Stimulated activated CD8-positive, alpha-beta memory T cell treated with anti-CD3 and anti-CD28 coated beads, Interleukin-7, amount 100 ng/mL, for 24 hours (primary cell): Measurements from ENCODE around the gene ZNF33A.
"Not testable (repeated sequence)": the region's sequence is repeated elsewhere in the genome, so short reads cannot be mapped to it uniquely, and the experiment has no call there.

Experiments
- DNase-seq: peaks from one replicate; pipeline ENCODE4 v3.0.0-alpha.2; 2020; ENCODE audit warnings: low read depth

Gene ZNF33A

DNA sequence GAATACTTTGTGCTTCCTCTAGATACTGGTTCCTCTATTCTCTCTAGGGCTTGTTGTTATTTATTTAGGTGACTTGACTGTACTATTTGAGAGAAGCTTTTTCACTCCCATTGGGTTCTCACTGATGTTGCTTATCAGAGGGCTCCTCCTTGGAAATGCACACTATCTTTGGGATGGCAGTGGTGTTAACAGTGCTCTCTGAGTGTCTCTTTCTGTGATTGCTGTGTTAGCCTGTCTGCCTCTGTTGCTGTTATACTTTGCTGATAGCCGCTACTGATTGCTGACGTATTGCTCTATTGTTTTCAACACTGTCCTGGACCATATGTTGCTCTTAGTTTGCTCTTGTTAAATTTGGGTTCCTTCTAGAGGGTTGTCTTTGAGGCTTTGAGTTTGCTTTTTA is 34.7 kb downstream of the ZNF33A start:
- DNase-seq = no peak

DNA sequence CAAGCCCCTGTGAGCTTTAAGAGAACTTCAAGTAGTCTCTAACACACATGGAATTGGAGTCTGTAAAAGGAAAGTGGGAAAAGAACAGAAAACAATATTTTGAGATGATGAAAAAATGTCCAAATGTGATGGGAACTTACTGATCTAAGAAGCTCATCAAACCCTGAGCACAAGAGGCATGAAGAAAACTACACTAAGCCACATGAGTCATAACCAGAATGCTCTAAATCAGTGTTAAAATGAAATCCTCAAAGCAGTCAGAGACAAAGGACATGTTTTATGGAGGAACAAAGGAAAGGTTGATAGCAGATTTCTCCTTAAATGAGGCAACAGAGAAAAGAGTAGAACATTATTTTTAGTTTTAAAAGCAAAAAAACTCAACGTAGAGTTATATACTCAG is 37.2 kb downstream of the ZNF33A start:
- no peak for DNase-seq

DNA sequence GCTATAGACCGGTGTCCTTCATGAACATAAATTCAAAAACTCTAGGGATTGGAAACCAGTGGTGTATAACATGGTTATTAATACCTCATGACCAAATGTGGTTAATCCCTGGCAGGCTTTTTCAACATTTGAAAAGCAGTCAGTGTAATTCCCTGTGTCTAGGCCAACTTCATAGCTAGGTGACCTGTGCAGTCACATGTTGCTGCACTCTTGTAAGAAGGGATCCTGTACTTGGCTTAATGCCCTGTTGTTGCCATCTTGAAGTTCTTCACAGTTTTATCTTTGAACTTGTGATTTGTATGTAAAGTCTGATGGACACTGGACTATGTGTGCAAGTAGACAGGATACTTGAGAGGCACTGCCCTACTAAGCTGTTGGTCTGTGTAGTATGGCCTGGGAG is 39.7 kb downstream of the ZNF33A start:
- DNase-seq = no peak

DNA sequence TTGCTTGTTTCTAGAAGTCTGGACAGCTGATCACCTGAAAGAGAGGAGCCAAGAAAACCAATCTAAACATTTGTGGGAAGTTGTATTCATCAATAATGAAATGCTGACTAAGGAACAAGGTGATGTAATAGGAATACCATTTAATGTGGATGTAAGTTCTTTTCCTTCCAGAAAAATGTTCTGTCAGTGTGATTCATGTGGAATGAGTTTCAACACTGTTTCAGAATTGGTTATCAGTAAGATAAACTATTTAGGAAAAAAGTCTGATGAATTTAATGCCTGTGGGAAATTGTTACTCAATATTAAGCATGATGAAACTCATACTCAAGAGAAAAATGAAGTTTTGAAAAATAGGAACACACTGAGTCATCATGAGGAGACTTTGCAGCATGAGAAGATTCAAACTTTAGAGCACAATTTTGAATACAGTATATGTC is 43.9 kb downstream of the ZNF33A start:
- DNase-seq = no peak

DNA sequence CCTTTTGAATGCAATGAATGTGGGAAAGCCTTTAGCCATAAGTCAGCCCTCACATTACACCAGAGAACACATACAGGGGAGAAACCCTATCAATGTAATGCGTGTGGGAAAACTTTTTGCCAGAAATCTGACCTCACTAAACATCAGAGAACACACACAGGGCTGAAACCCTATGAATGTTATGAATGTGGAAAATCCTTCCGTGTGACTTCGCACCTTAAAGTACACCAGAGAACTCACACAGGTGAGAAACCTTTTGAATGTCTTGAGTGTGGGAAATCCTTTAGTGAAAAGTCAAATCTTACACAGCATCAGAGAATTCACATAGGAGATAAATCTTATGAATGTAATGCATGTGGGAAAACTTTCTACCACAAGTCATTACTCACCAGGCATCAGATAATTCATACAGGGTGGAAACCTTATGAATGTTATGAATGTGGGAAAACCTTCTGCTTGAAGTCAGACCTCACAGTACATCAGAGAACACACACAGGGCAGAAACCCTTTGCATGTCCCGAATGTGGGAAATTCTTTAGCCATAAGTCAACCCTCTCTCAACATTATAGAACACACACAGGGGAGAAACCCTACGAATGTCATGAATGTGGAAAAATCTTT is 44.9 kb downstream of the ZNF33A start:
- DNase-seq = not testable (repeated sequence)

DNA sequence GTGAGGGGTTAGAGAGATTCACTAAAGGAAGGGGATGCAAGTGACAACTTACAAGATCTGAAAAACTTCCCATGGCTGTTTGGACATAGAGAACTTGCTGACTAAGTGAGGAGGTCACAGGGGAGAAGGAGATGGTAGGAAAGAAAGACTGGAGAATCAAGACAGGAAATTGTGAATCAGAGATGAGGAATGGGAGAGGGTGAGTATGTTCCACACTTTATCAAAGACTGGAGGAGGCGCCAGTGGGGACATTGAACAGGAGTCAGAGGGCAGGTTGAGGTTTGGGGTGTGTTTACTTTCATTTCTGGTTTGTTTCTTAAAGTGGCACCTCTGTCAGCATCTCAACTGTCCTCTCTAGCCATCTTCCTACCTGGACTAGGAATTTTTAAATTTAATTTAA is 59.2 kb downstream of the ZNF33A start:
- not testable (repeated sequence) for DNase-seq

DNA sequence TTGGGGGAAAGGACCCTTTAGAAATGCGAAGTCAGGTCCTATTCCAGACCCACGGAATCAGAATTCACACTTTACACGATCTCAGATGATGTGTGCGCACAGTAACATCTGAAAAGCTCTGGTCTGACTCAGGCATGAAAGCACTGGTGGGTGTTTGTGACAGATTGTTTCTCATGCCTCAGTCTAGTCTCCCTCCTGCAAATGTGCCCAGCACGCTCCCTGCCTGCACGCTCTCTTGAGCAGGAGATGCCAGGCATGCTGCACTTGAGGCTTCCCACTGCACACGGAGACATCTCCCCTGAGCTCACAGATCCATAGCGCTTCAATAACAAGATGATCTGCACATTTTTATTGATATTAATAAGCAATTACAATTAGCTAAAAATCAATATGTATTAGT is 60.0 kb downstream of the ZNF33A start:
- DNase-seq = no peak

DNA sequence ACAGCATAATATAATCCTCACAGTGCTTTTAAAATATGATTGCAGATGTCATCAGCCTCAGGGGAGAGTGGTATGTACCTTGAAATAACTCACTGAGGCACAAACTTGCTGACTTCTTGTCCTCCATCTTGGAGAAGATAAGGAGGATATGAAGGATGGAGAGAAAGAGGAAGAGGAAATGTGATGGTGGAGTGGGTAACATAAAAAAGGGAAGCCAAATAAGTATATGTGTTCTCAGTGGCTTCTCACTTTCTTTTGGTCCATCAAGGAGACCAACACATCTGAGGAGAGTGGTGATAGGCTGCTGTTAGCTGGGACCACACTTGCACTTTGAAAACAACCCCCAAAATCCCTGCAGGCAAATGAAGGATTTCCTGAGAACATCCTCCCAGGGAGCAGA is 62.1 kb downstream of the ZNF33A start:
- DNase-seq = no peak

DNA sequence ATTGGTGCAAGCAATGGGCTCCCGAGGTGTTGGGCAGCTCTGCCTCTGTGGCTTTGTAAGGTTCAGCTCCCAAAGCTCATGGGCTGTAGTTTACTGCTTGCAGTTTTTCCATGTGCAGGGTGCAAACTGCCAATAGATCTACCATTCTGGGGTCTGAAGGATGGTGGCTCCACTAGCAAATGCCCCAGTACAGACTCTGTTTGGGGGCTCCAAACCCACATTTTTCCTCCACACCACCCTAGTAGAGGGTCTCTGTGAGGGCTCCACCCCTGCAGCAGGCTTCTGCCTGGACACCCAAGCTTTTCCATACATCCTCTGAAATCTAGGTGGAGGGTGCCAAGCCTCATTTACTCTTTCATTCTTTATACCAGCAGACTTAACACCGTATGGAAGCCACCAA is 66.2 kb downstream of the ZNF33A start:
- no peak for DNase-seq

DNA sequence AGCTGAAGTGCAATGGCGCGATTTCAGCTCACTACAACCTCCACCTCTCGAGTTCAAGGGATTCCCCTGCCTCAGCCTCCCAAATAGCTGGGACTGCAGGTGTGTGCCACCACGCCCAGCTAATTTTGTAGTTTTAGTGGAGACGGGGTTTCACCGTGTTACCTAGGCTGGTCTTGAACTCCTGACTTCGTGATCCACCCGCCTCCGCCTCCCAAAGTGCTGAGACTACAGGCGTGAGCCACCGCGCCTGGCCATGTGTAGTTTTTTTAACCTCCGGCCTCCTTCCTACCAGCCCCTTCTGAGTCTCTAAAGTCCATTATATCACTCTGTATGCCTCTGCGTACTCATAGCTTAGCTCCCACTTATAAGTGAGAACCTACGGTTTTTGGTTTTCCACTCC is 82.8 kb downstream of the ZNF33A start:
- not testable (repeated sequence) for DNase-seq

DNA sequence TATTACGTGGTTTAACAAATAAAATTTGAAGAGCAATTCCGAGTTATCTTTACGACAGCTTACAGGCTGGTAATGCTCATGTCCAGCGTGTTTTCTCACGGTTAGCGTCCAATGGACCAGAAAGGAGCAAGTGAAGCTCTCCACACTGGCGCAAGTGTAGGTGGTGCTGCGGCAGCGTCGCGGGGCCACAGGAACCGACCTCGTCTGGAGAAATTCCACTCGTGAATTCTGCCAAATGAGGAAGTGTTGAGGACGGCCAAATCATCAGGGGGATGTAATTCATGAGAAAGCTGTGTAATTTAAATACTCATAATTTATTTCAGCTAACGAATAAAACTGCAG is 83.3 kb downstream of the ZNF33A start:
- DNase-seq = no peak

DNA sequence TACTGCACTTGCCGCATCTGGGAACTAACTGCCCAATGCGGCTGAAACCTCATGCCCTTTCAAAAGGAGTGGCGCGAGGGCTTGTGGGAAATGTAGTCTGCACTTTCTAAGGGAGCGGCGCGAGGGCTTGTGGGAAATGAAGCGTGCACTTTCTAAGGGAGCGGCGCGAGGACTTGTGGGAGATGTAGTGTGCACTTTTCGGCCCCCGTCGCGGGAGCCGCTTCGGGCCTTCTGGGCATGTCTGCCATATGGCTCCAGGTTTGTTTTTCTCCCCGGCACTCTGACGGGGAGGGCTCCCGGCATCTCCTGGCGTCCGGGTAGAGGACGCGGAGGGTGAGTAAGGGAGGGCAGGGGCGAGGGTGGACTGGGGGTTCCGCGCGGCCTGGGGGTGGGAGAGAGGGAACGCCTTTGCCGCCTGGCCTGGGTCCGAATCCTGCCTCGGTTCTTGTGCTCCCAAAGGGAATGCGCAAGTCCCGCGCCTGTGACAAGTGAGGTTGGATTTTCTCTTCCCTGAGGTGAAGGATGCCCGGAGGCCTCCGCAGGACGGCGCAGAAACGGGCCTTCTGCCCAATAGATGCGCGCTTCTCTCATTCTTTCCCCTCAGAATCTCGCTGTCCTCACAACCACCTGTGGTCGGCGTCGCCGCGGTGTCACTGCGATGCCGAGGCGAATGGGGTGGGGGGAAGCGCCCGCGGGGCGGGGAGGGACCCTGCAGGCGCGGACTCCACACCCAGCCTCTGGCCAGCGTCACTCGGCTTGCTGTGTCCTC is 83.9 kb downstream of the ZNF33A start, which contains the start of gene ZNF37A:
Gene ZNF37A (plus strand): TSS at position 180 of the 769 bp plus-strand sequence. CDS start 2,281 bp downstream, outside the sequence.
- peak; percentile 75 for DNase-seq

DNA sequence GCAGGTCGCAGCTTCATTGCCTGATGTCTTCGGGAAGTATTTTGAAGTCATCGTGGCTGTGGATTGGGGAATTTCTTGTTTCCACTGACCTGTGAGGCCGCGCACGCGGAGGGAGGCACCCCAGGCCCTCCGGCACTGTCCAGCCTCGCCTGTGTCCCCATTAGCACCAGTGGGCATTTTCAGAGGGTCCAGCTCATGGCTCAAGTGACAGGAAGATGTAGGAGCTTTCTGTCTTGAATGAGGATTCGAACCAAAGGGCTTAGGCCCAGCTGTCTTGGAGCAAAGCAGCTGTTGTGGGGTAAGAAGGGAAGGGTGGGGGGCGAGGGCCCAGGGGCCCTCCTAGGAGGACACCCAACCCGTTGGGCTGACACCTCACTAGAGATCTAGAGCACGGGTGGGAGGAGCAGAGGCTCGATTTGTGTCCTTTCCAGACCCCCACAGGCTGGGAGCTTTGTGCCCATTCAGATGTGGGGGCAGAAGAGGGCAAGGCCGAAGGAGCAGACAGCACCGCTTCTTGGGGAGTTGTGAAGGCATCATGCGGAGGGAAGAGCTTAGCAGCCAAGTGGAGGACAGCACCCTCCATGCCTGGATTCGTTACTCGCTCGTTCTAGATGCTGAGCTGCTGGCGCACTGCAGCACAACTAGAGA is 84.6 kb downstream of the ZNF33A start:
- no peak for DNase-seq

DNA sequence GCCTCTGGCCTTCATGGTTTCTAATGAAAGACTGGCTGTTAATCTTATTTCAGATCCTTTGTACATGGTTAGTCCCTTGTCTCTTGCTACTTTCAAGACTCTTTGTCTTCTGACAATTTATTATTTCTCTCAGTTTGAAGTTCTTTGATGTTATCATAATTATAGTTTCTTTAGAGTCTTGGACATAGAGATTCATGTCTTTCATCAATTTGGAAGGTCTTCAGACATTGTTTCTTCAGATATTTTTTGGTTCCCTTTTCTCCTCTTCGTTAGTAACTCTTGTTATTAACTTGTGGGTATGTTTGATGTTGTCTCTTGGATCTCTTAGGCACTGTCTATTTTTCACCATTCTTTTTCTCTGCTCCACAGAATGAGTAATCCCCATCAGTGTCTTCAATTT is 92.4 kb downstream of the ZNF33A start:
- no peak for DNase-seq

DNA sequence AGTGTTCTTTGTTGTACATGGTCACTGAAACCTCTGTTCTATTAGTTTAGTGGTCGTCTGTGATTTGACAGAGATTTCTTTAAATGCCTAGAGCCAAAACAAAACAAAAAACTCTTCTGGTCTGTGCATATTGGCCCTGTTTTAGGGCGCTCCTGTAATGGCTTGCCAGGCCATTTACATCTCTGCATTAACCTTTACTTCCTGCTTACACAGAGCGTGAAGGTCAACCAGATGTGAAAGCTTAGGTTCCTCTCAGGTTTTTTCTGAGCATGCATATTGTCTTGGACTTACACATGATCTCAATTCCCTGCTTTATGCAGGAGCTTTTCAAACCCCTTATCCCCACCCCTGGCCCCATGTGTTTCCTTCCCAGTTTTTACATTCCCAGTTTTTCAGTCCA is 93.3 kb downstream of the ZNF33A start:
- no peak for DNase-seq

DNA sequence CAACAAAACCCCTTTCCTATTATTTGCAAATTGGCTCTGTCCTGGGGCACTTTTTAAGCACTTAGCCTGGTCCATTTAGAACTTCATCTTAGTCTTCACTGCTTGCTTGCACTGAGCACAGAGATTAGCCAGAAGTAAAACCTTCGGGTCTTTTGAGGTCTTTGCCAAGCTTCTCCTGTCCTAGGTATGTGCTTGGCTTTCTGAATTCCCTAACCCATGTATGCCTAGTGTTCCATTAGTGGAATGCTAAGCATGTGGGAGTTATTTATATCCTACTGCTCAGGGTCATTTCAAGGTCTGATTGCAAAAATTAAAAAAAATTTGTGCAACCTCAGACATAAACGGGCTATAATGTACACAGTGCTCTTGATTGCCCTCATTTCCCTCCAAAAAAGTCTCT is 101.7 kb downstream of the ZNF33A start:
- DNase-seq = no peak
